ENCODE data around the gene MBL2.

DNA sequence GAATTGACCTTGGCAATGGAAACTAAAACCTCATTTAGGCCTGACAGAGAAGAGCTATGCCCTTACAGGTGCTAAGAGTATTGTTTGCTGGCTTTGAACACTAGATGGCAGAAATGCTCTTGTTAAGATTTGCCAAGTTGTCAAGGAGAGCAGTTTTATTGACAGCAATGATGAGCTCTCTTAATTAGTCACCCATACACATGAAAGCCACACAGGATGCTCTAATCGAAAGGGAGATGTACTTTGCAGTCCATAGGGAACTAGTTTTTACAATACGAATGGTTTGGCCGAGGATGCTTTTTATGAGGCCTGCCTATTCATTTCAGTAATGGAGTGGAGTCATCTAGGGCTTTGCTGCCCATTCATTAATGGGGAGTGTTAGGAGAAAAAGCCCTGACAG lies 45.4 kb upstream of the MBL2 start:
- TF ChIP-seq POLR2A (IDR thresholded peaks at IDR 0.05), result no peak
- TF ChIP-seq, protein P1, sequence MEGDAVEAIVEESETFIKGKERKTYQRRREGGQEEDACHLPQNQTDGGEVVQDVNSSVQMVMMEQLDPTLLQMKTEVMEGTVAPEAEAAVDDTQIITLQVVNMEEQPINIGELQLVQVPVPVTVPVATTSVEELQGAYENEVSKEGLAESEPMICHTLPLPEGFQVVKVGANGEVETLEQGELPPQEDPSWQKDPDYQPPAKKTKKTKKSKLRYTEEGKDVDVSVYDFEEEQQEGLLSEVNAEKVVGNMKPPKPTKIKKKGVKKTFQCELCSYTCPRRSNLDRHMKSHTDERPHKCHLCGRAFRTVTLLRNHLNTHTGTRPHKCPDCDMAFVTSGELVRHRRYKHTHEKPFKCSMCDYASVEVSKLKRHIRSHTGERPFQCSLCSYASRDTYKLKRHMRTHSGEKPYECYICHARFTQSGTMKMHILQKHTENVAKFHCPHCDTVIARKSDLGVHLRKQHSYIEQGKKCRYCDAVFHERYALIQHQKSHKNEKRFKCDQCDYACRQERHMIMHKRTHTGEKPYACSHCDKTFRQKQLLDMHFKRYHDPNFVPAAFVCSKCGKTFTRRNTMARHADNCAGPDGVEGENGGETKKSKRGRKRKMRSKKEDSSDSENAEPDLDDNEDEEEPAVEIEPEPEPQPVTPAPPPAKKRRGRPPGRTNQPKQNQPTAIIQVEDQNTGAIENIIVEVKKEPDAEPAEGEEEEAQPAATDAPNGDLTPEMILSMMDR (IDR thresholded peaks at IDR 0.05), result peak in 3 of 7 experiments; percentile 19 to 31 (median 21)
